NCI-H510A treated with DMSO at 0.1 percent for 48 hours (cell line): ENCODE results near the gene POLH.
"Not testable (repeated sequence)": the region's sequence is repeated elsewhere in the genome, so short reads cannot be mapped to it uniquely, and the experiment has no call there.

Experiments
- DNase-seq: peaks from one replicate; lab custom pipeline; 2025; lab: John Stamatoyannopoulos, UW

Gene POLH

GRCh38 chr6:43630980-43631619, 55.1 kb downstream of the POLH start:
- no peak for DNase-seq

GRCh38 chr6:43633002-43633401, 57.0 kb downstream of the POLH start:
- DNase-seq: not testable (repeated sequence)

GRCh38 chr6:43634702-43635303, 58.8 kb downstream of the POLH start:
- DNase-seq: no peak

- DNase-seq: peak; percentile 82
Observed at GRCh38 chr6:43635387-43636307, 59.7 kb downstream of the POLH start, which contains the start of gene MAD2L1BP. Gene MAD2L1BP (plus strand): TSS chr6:43635840. CDS start chr6:43635876, 36 bp downstream.

- DNase-seq: no peak
Observed at GRCh38 chr6:43636308-43636659, 60.3 kb downstream of the POLH start.

- DNase-seq: no peak
Observed at GRCh38 chr6:43639984-43640800, 64.2 kb downstream of the POLH start.

- peak; percentile 53 for DNase-seq
Observed at GRCh38 chr6:43644940-43645612, 69.1 kb downstream of the POLH start, which contains the start of gene RSPH9. Gene RSPH9 (plus strand): TSS chr6:43645036. CDS start chr6:43645099, 63 bp downstream.

- DNase-seq: no peak
Observed at GRCh38 chr6:43645613-43645964, 69.6 kb downstream of the POLH start.

GRCh38 chr6:43647613-43648012, 71.6 kb downstream of the POLH start:
- DNase-seq: no peak

- no peak for DNase-seq
Observed at GRCh38 chr6:43648248-43648647, 72.3 kb downstream of the POLH start.

- not testable (repeated sequence) for DNase-seq
Observed at GRCh38 chr6:43652822-43653221, 76.8 kb downstream of the POLH start.

GRCh38 chr6:43657221-43657802, 81.3 kb downstream of the POLH start:
- DNase-seq: no peak

- DNase-seq: no peak
Observed at GRCh38 chr6:43658161-43658560, 82.2 kb downstream of the POLH start.

- DNase-seq: not testable (repeated sequence)
Observed at GRCh38 chr6:43662948-43663347, 87.0 kb downstream of the POLH start.
